GM23338 (cell line): ENCODE data around the gene HOXA5. TPM values are rescaled to one million over a fixed set of nuclear protein-coding genes. Genes with fewer than 3 reads are reported as not detected.

Experiments used
- ATAC-seq: fragments of 200-7000 bp; cut with Tn5 transposase; 3 replicates; pipeline ENCODE4 v1.9.1; 2020
- DNase-seq: peaks from one replicate; pipeline ENCODE4 v3.0.0-alpha.2; 2015; ENCODE audit warnings: low spot score
- H2AFZ ChIP-seq: fragments of 200-600 bp; sonication (generic); 2 replicates; pipeline ENCODE4 v1.8.0; 2016; ENCODE audit warnings: antibody characterized with exemption, mild to moderate bottlenecking, moderate library complexity
- H3F3A ChIP-seq: fragments of 200-600 bp; sonication (generic); replicated peaks from 2 replicates; pipeline ENCODE4 v1.8.0; 2017; ENCODE audit warnings: antibody characterized with exemption, mixed run types, low read depth
- H3K27ac ChIP-seq: fragments of 200-600 bp; sonication (generic); 2 replicates; pipeline ENCODE4 v1.6.1; 2016; ENCODE audit warnings: low read depth
- H3K27me3 ChIP-seq: fragments of 200-600 bp; sonication (generic); 2 replicates; pipeline ENCODE4 v1.8.0; 2016; ENCODE audit warnings: mild to moderate bottlenecking, mixed run types, moderate library complexity; ENCODE audit not compliant: insufficient read depth
- H3K36me3 ChIP-seq: fragments of 200-600 bp; sonication (generic); 2 replicates; pipeline ENCODE4 v1.8.0; 2016; ENCODE audit warnings: mild to moderate bottlenecking; ENCODE audit not compliant: insufficient read depth
- H3K4me1 ChIP-seq: fragments of 200-600 bp; sonication (generic); 2 replicates; pipeline ENCODE4 v1.8.0; 2016; ENCODE audit warnings: mild to moderate bottlenecking, moderate library complexity; ENCODE audit not compliant: insufficient read depth
- H3K4me2 ChIP-seq: fragments of 200-600 bp; sonication (generic); 2 replicates; pipeline ENCODE4 v1.7.1; 2017; ENCODE audit warnings: mixed run types
- H3K4me3 ChIP-seq: fragments of 200-600 bp; sonication (generic); 2 replicates; pipeline ENCODE4 v1.6.1; 2016; ENCODE audit warnings: mixed run types
- H3K79me2 ChIP-seq: fragments of 200-600 bp; sonication (generic); replicated peaks from 2 replicates; pipeline ENCODE4 v1.8.0; 2017; ENCODE audit warnings: mild to moderate bottlenecking; ENCODE audit not compliant: insufficient read depth
- H3K9me2 ChIP-seq: fragments of 200-600 bp; sonication (generic); 2 replicates; pipeline ENCODE4 v1.8.0; 2017; ENCODE audit not compliant: insufficient read depth
- H4K20me1 ChIP-seq: fragments of 200-600 bp; sonication (generic); replicated peaks from 2 replicates; pipeline ENCODE4 v1.8.0; 2017; ENCODE audit warnings: mild to moderate bottlenecking; ENCODE audit not compliant: insufficient read depth
- H3K27ac Mint-ChIP-seq: 2 replicates; pipeline ENCODE4 v1.8.0; 2020; ENCODE audit warnings: inconsistent platforms, mild to moderate bottlenecking, moderate library complexity, mixed read lengths
- H3K27me3 Mint-ChIP-seq: 3 replicates; pipeline ENCODE4 v1.8.0; 2022; ENCODE audit warnings: low read depth, mild to moderate bottlenecking, moderate library complexity, mixed read lengths, inconsistent platforms; ENCODE audit not compliant: insufficient read depth, poor library complexity
- H3K36me3 Mint-ChIP-seq: 3 replicates; pipeline ENCODE4 v1.8.0; 2021; ENCODE audit warnings: low read depth, mild to moderate bottlenecking, inconsistent platforms, moderate library complexity, mixed read lengths
- H3K4me1 Mint-ChIP-seq: 3 replicates; pipeline ENCODE4 v1.8.0; 2020; ENCODE audit warnings: mild to moderate bottlenecking, inconsistent platforms, mixed read lengths
- H3K4me3 Mint-ChIP-seq: 3 replicates; pipeline ENCODE4 v1.8.0; 2021; ENCODE audit warnings: moderate library complexity, mild to moderate bottlenecking, inconsistent platforms, mixed read lengths
- H3K9me3 Mint-ChIP-seq: 3 replicates; pipeline ENCODE4 v1.8.0; 2020; ENCODE audit warnings: moderate library complexity, mild to moderate bottlenecking, inconsistent platforms, mixed read lengths
- CREB1 ChIP-seq: fragments of 250-450 bp; sonication (Bioruptor Pico); IDR thresholded peaks from 2 replicates; pipeline ENCODE4 v1.5.0; 2020; ENCODE audit warnings: low read depth, mild to moderate bottlenecking, moderate library complexity
- CTCF ChIP-seq, 2 experiments: fragments of 200-600 bp in 1 of 2; sonication (generic) in 1 of 2; conservative IDR thresholded peaks; 2 replicates each; pipeline versions ENCODE4 v1.5.1 to v1.6.1; 2016 to 2017; ENCODE audit warnings: antibody characterized with exemption in 2 of 2, low read depth in 2 of 2, mild to moderate bottlenecking in 2 of 2, moderate library complexity in 1 of 2
- ETS1 ChIP-seq: IDR thresholded peaks from 2 replicates; pipeline ENCODE4 v1.6.1; 2016; ENCODE audit warnings: antibody characterized with exemption
- EZH2 ChIP-seq: fragments of 200-600 bp; sonication (generic); IDR thresholded peaks from one replicate; pipeline ENCODE4 v1.8.0; 2017; ENCODE audit warnings: antibody characterized with exemption, mild to moderate bottlenecking, low read depth; ENCODE audit not compliant: unreplicated experiment
- EZH2phosphoT487 ChIP-seq: fragments of 200-600 bp; sonication (generic); IDR thresholded peaks from one replicate; pipeline ENCODE4 v1.8.1; 2018; ENCODE audit warnings: antibody characterized with exemption; ENCODE audit not compliant: unreplicated experiment
- JUNB ChIP-seq: IDR thresholded peaks from one replicate; pipeline ENCODE4 v1.6.1; 2016; ENCODE audit warnings: antibody characterized with exemption; ENCODE audit not compliant: unreplicated experiment
- NANOG ChIP-seq: IDR thresholded peaks from 2 replicates; pipeline ENCODE4 v1.6.1; 2016; ENCODE audit warnings: antibody characterized with exemption, borderline replicate concordance
- POLR2AphosphoS5 ChIP-seq: IDR thresholded peaks from 2 replicates; pipeline ENCODE4 v1.6.1; 2016; ENCODE audit warnings: antibody characterized with exemption, low read depth
- REST ChIP-seq: IDR thresholded peaks from one replicate; pipeline ENCODE4 v1.6.1; 2018; ENCODE audit warnings: antibody characterized with exemption; ENCODE audit not compliant: unreplicated experiment
- STAT1 ChIP-seq: IDR thresholded peaks from one replicate; pipeline ENCODE4 v1.6.1; 2016; ENCODE audit warnings: antibody characterized with exemption; ENCODE audit not compliant: unreplicated experiment
- ZNF114 ChIP-seq: fragments of 250-450 bp; sonication (Bioruptor Pico); IDR thresholded peaks from 2 replicates; pipeline ENCODE4 v1.5.0; 2020; ENCODE audit warnings: mild to moderate bottlenecking, moderate library complexity
- ZNF331 ChIP-seq: fragments of 250-450 bp; sonication (Bioruptor Pico); IDR thresholded peaks from 2 replicates; pipeline ENCODE4 v1.5.0; 2020; ENCODE audit warnings: low read depth, mild to moderate bottlenecking, moderate library complexity
- ZNF462 ChIP-seq: fragments of 250-450 bp; sonication (Bioruptor Pico); IDR thresholded peaks from 2 replicates; pipeline ENCODE4 v1.5.0; 2020; ENCODE audit warnings: mild to moderate bottlenecking, moderate library complexity
- polyA plus RNA-seq: library from polyadenylated mRNA; unstranded; fragments of >200 nt; fragmentation: Nextera tagmentation; extraction: Ambion mirVana; gene quantifications from 2 replicates; pipeline ENCODE4 v1.2.1, GENCODE V29; 2016
- total RNA-seq: library from RNA; depleted of rRNA; stranded (reverse); fragments of >200 nt; shearing (Covaris generic); gene quantifications from 2 replicates; pipeline ENCODE4 v1.2.3, GENCODE V29; 2014

HOXA5 gene
- total and polyA plus RNA-seq, 2 experiments from 2014 or later: not detected

GRCh38 chr7:27165089-27165995 is 21.9 kb upstream of the HOXA5 start, which contains the start of gene HOXA9:
Gene HOXA9, minus strand, starts transcription at chr7:27165537. Its CDS starts 80 bp downstream, at chr7:27165457.
- Histone ChIP-seq H3K27ac (no peak within 1 kb of the TSS), H3K36me3 (no peaks in the 10 kb centered on the region; the same call in 1 of the 2 replicates), H3F3A (peaks cover 31% of the 10 kb centered on the region), H3K4me1 (peaks cover 4% of the 10 kb centered on the region), H3K79me2 (no peaks in the 10 kb centered on the region), H3K4me3 (peak within 1 kb of the TSS; percentile 43; the same call in 1 of the 2 replicates), H3K9me2 (no peaks in the 10 kb centered on the region), H4K20me1 (peaks cover 44% of the 10 kb centered on the region), H3K27me3 (peaks cover 100% of the 10 kb centered on the region), H2AFZ (peak within 1 kb of the TSS; percentile 85; the same call in 1 of the 2 replicates), H3K4me2 (peak within 1 kb of the TSS; percentile 65)
- H3K9me3 Mint-ChIP-seq: peaks cover 11% of the 10 kb centered on the region; the same call in 2 of the 3 replicates
- peaks cover 99% of the 10 kb centered on the region for H3K27me3 Mint-ChIP-seq
- TF ChIP-seq NANOG: no peak
- TF ChIP-seq POLR2AphosphoS5: no peak
- no peak for TF ChIP-seq ZNF331 (CRISPR knock-in tag)
- no peak for TF ChIP-seq ETS1
- TF ChIP-seq STAT1: no peak
- TF ChIP-seq CREB1 (CRISPR knock-in tag): no peak
- TF ChIP-seq EZH2phosphoT487: peak; percentile 88
- no peak for TF ChIP-seq ZNF114 (CRISPR knock-in tag)
- no peak for TF ChIP-seq REST
- TF ChIP-seq EZH2: peak; percentile 91
- no peak for TF ChIP-seq JUNB
- no peak for TF ChIP-seq CTCF (conservative IDR thresholded peaks at IDR 0.05; ENCODE audit: low read depth in 2 of 2)
- no peak for TF ChIP-seq ZNF462 (CRISPR knock-in tag)
- ATAC-seq (peak; percentile 1; the same call in 2 of the 3 replicates), DNase-seq (peak; percentile 54)
- H3K4me1 Mint-ChIP-seq: peaks cover 13% of the 10 kb centered on the region
- H3K4me3 Mint-ChIP-seq: peak within 1 kb of the TSS; percentile 43; the same call in 1 of the 3 replicates
- no peaks in the 10 kb centered on the region; the same call in 2 of the 3 replicates for H3K36me3 Mint-ChIP-seq
- H3K27ac Mint-ChIP-seq: no peak within 1 kb of the TSS
